CD4-positive, alpha-beta T cell treated with Interleukin-6 at 100 ng/mL for 8 hours (primary cell): ENCODE measurements around the gene SNRNP40.
"Not testable (repeated sequence)": the region's sequence is repeated elsewhere in the genome, so short reads cannot be mapped to it uniquely, and the experiment has no call there.

Source experiments
- DNase-seq: peaks from one replicate; pipeline ENCODE4 v3.0.0-alpha.2; 2020; ENCODE audit warnings: mixed read lengths, low spot score

Gene SNRNP40

GRCh38 chr1:31282426-31282825 is 14.2 kb downstream of the SNRNP40 start:
- not testable (repeated sequence) for DNase-seq

- DNase-seq: no peak
These were observed 23.0 kb downstream of the SNRNP40 start for GRCh38 chr1:31273619-31274018.

- no peak for DNase-seq
These were observed 24.2 kb downstream of the SNRNP40 start for GRCh38 chr1:31272369-31272768.

- DNase-seq: no peak
These were observed 30.0 kb downstream of the SNRNP40 start for GRCh38 chr1:31266547-31266946.

GRCh38 chr1:31264790-31265386 is 31.7 kb downstream of the SNRNP40 start:
- no peak for DNase-seq

GRCh38 chr1:31263408-31263807 is 33.2 kb downstream of the SNRNP40 start:
- DNase-seq: no peak

GRCh38 chr1:31262393-31262792 is 34.2 kb downstream of the SNRNP40 start:
- DNase-seq: not testable (repeated sequence)

GRCh38 chr1:31261916-31262315 is 34.7 kb downstream of the SNRNP40 start:
- no peak for DNase-seq

- no peak for DNase-seq
These were observed 36.8 kb downstream of the SNRNP40 start for GRCh38 chr1:31259746-31260145.

GRCh38 chr1:31258581-31258980 is 38.0 kb downstream of the SNRNP40 start:
- no peak for DNase-seq

GRCh38 chr1:31257213-31257612 is 39.4 kb downstream of the SNRNP40 start:
- DNase-seq: no peak

- no peak for DNase-seq
These were observed 46.7 kb downstream of the SNRNP40 start for GRCh38 chr1:31249854-31250253.

- no peak for DNase-seq
These were observed 48.3 kb downstream of the SNRNP40 start for GRCh38 chr1:31248276-31248675.

GRCh38 chr1:31244326-31244725 is 52.3 kb downstream of the SNRNP40 start:
- DNase-seq: no peak

GRCh38 chr1:31243501-31244286 is 52.9 kb downstream of the SNRNP40 start:
- DNase-seq: no peak

GRCh38 chr1:31241321-31241720 is 55.3 kb downstream of the SNRNP40 start:
- DNase-seq: no peak

- DNase-seq: no peak
These were observed 56.8 kb downstream of the SNRNP40 start, which contains the start of gene NKAIN1 for GRCh38 chr1:31239653-31240241. NKAIN1 (minus strand) TSS chr1:31239887; CDS start chr1:31239547, 340 bp downstream.

- no peak for DNase-seq
These were observed 57.5 kb downstream of the SNRNP40 start for GRCh38 chr1:31238986-31239613.

GRCh38 chr1:31238612-31238985 is 58.0 kb downstream of the SNRNP40 start:
- no peak for DNase-seq

- DNase-seq: no peak
These were observed 61.7 kb downstream of the SNRNP40 start for GRCh38 chr1:31234870-31235269.

- no peak for DNase-seq
These were observed 62.4 kb downstream of the SNRNP40 start for GRCh38 chr1:31234123-31234708.

- DNase-seq: no peak
These were observed 63.9 kb downstream of the SNRNP40 start for GRCh38 chr1:31232689-31233088.
